Hepatocyte (in vitro differentiated cells): ENCODE results near the gene ETV7.

Experiments
- EZH2 ChIP-seq: fragments of 200-600 bp; sonication (generic); IDR thresholded peaks from 2 replicates; pipeline ENCODE4 v1.6.1; 2016; ENCODE audit warnings: antibody characterized with exemption, mild to moderate bottlenecking, borderline replicate concordance
- TF ChIP-seq, protein P1 (sequence below): fragments of 200-600 bp; sonication (generic); IDR thresholded peaks from 2 replicates; pipeline ENCODE4 v1.5.1; 2016; ENCODE audit warnings: antibody characterized with exemption, mild to moderate bottlenecking; ENCODE audit not compliant: poor library complexity

DNA sequence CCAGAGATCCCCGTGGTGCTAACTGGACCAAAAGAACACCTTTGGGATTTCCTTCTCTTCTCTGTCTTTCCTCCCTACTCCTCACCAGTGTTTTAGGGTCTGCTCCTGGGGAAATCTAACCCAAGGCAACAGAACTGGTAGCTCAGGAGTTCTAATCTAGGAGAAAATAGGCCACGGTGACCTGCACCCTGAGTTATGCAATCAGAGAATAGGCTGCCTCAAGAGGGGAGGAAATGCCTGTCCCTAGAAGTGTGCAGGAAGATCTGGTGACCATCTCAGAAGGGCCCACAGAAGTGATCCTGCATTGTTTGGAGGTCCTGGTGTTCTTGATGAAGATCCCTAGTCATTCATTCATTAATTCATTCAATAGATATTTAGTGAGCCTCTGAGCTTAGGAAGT, 3.4 kb downstream of the ETV7 start:
- TF ChIP-seq, protein P1, sequence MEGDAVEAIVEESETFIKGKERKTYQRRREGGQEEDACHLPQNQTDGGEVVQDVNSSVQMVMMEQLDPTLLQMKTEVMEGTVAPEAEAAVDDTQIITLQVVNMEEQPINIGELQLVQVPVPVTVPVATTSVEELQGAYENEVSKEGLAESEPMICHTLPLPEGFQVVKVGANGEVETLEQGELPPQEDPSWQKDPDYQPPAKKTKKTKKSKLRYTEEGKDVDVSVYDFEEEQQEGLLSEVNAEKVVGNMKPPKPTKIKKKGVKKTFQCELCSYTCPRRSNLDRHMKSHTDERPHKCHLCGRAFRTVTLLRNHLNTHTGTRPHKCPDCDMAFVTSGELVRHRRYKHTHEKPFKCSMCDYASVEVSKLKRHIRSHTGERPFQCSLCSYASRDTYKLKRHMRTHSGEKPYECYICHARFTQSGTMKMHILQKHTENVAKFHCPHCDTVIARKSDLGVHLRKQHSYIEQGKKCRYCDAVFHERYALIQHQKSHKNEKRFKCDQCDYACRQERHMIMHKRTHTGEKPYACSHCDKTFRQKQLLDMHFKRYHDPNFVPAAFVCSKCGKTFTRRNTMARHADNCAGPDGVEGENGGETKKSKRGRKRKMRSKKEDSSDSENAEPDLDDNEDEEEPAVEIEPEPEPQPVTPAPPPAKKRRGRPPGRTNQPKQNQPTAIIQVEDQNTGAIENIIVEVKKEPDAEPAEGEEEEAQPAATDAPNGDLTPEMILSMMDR, result no peak
- no peak for TF ChIP-seq EZH2
